Activated CD4-positive, alpha-beta memory T cell treated with anti-CD3 and anti-CD28 coated beads, Interleukin-2, amount 10 ng/mL, durations not matched to agents 7 days and 5 days (primary cell): ENCODE data around the gene MYH11. TPM values are rescaled to one million over a fixed set of nuclear protein-coding genes. Genes with fewer than 3 reads are reported as not detected.
"Not testable (repeated sequence)": the region's sequence is repeated elsewhere in the genome, so short reads cannot be mapped to it uniquely, and the experiment has no call there.

ENCODE experiments used
- CTCF ChIA-PET: fragments of 350-600 bp; sonication (Branson Sonifier 250); formaldehyde crosslinking; loops from one replicate; lab custom pipeline; 2021; ENCODE audit warnings: antibody characterized with exemption, inconsistent platforms; lab: Charles Lee
- POLR2A ChIA-PET: fragments of 350-600 bp; sonication (Branson Sonifier 250); formaldehyde crosslinking; loops from one replicate; lab custom pipeline; 2021; ENCODE audit warnings: antibody characterized with exemption; lab: Charles Lee
- DNase-seq: peaks from one replicate; pipeline ENCODE4 v3.0.0-alpha.2; 2020
- H3K27ac Mint-ChIP-seq: one replicate; pipeline ENCODE4 v1.8.0; 2021; ENCODE audit warnings: mild to moderate bottlenecking, mixed read lengths
- H3K27me3 Mint-ChIP-seq: one replicate; pipeline ENCODE4 v1.8.0; 2021; ENCODE audit warnings: mixed read lengths
- H3K36me3 Mint-ChIP-seq: one replicate; pipeline ENCODE4 v1.8.0; 2021; ENCODE audit warnings: low read depth, mixed read lengths
- H3K4me1 Mint-ChIP-seq: one replicate; pipeline ENCODE4 v1.8.0; 2021; ENCODE audit warnings: mixed read lengths
- H3K4me3 Mint-ChIP-seq: one replicate; pipeline ENCODE4 v1.8.0; 2021; ENCODE audit warnings: mild to moderate bottlenecking, mixed read lengths
- H3K9me3 Mint-ChIP-seq: one replicate; pipeline ENCODE4 v1.8.0; 2021; ENCODE audit warnings: mixed read lengths
- total RNA-seq, 2 experiments: library from RNA; stranded (reverse); gene quantifications; one replicate each; pipeline ENCODE4 v1.2.3, GENCODE V29; 2021

Gene MYH11
- total RNA-seq, 2 experiments from 2014 or later, result 0.08 to 0.10 TPM

DNA sequence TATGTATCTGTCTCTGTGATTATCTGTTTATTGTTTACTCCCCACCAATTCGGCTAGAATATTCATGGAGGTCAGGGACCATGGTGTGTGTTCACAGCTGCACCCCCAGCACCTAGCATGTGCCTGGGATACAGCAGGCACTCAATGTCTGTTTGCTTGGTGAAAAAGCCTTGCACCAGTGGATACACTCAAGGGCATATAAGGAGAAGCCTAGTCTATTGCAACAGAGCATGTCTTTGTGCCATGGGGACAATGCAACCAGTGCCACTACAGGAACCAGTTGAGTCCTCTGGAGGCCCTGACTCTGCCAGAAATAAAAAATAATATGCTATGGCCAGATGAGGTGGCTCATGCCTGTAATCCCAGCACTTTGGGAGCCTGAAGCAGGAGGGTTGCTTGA, 113.2 kb downstream of the MYH11 start:
- H3K36me3 Mint-ChIP-seq, result peaks cover 3% of the 10 kb centered on the region
- no peaks in the 10 kb centered on the region for H3K9me3 Mint-ChIP-seq
- ChIA-PET POLR2A (no interaction called here), CTCF (no interaction called here)
- H3K4me3 Mint-ChIP-seq, result no peak overlapping the region
- H3K27me3 Mint-ChIP-seq, result no peaks in the 10 kb centered on the region
- no peaks in the 10 kb centered on the region for H3K4me1 Mint-ChIP-seq
- H3K27ac Mint-ChIP-seq, result no peak overlapping the region
- DNase-seq, result no peak

DNA sequence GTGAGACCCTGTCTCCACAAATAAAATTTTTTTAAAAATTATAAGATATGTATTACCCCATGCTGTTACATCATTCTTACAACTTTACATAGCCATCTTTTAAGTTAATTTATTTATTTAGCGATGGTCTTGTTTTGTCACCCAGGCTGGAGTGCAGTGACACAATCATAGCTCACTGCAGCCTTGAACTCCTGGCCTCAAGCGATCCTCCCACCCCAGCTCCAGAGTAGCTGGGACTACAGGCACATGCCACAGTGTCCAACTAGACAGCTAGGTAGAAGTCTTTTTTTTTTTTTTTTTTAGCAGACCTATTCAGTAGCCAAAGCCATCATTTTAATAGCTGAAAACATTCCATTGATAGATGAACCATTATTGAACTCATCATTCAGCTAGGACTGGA, 114.1 kb downstream of the MYH11 start:
- DNase-seq, result no peak
- no peaks in the 10 kb centered on the region for H3K9me3 Mint-ChIP-seq
- no peak overlapping the region for H3K4me3 Mint-ChIP-seq
- ChIA-PET POLR2A (no interaction called here), CTCF (no interaction called here)
- H3K27ac Mint-ChIP-seq, result no peak overlapping the region
- H3K4me1 Mint-ChIP-seq, result no peaks in the 10 kb centered on the region
- no peaks in the 10 kb centered on the region for H3K27me3 Mint-ChIP-seq
- H3K36me3 Mint-ChIP-seq, result peaks cover 3% of the 10 kb centered on the region

DNA sequence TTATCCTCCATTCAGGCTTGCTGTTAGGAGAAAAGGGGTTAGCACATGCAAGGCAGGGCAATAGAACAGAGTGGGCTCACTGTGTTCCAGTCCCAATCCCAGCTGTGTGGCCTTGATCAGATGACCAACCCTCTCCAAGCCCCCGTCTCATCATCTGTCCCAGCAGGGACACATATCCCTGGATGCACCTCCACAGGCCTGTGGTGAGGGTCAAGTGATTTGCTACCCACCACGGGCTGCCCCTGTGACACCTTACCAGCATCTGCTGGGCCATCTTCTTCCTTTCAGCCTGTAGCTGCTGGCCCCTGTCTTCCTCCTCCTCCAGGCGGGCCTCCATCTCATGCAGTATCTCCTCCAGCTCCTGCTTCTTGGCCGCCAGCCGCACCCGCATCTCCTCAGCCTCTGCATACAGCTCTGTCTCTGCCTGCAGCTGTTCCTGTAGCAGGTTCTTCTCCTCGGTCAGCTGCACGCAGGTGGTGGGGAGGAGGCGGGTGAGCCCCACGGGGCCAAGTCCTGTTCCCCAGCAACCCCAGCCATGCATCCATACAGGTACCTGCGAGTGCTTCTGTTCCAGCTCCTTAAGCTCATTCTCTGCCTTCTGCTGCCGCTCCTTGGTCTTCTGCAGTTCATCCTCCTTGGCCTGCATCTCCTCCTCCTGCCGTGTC, 115.5 kb downstream of the MYH11 start:
- peaks cover 3% of the 10 kb centered on the region for H3K36me3 Mint-ChIP-seq
- H3K9me3 Mint-ChIP-seq, result no peaks in the 10 kb centered on the region
- no peak for DNase-seq
- H3K4me1 Mint-ChIP-seq, result peaks cover 2% of the 10 kb centered on the region
- no peak overlapping the region for H3K27ac Mint-ChIP-seq
- ChIA-PET POLR2A (no interaction called here), CTCF (no interaction called here)
- H3K4me3 Mint-ChIP-seq, result no peak overlapping the region
- H3K27me3 Mint-ChIP-seq, result no peaks in the 10 kb centered on the region

DNA sequence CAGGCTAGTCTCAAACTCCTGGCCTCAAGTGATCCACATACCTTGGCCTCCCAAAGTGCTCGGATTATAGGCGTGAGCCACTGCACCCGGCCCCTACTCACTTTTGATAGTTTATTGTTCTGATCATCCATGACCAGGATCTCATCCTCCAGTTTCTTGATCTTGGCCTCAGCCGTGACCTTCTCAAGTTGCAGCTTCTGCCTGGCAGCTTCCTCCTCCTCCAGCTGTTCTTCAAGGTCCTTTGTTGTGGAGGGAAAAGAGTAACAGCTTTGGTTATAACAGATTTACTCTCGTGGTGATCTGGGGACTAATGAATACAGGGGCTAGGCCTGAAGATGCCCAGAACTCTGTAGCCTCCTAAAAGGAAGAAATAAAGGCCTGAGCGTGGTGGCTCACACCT, 116.9 kb downstream of the MYH11 start:
- CTCF ChIA-PET, result no interaction called here
- H3K36me3 Mint-ChIP-seq, result peaks cover 3% of the 10 kb centered on the region
- POLR2A ChIA-PET, result no interaction called here

DNA sequence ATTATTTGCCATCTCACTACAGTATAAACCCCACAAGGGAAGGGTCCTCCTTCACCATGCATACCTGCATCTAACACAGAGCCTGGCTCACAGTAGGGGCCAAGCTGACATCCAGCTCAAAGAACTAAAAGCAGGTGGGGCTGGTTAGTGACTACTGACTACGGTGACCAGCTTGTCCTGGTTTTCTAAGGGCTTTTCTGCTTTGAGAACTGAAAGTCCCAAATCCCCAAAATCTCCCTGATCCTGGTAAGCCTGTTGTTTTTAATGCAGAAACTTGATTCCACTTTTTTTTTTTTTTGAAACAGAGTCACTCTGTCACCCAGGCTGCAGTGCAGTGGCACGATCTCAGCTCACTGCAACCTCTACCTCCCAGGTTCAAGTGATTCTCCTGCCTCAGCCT, 117.4 kb downstream of the MYH11 start:
- Mint-ChIP-seq H3K27ac (no peak overlapping the region), H3K27me3 (no peaks in the 10 kb centered on the region)

More for the DNA sequence above, 116.9 kb downstream of the MYH11 start:
- Mint-ChIP-seq H3K27ac (no peak overlapping the region), H3K27me3 (no peaks in the 10 kb centered on the region), H3K9me3 (no peaks in the 10 kb centered on the region), H3K4me3 (no peak overlapping the region), H3K4me1 (peaks cover 2% of the 10 kb centered on the region)
- no peak for DNase-seq

DNA sequence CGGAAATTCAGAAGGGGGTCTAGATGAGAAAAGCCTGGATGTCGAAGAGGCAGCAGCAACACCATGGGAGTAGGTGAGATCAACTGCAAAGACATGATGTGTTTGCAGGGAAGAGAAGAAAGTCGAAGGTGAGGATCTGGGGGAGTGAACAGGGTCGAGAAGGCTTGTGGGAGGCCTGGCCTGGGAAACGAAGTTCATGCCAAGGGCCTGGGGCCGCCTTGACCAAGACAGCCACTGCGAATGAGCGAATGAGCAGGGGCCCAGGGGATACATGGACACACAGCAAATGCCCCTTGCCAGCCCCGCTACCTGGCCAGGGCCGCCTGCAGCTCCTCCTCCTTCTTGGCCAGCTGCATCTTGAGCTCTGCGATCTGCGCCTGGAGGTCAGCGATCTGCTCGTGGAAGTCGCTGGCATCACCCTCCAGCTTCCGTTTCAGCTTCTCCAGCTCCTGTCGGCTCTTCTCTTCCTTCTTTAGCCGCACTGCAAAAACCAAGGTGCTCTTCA, 119.6 kb downstream of the MYH11 start:
- POLR2A ChIA-PET, result no interaction called here

More for the DNA sequence above, 117.4 kb downstream of the MYH11 start:
- Mint-ChIP-seq H3K4me1 (peaks cover 2% of the 10 kb centered on the region), H3K36me3 (peaks cover 3% of the 10 kb centered on the region), H3K4me3 (no peak overlapping the region), H3K9me3 (no peaks in the 10 kb centered on the region)
- ChIA-PET CTCF (no interaction called here), POLR2A (no interaction called here)
- no peak for DNase-seq

DNA sequence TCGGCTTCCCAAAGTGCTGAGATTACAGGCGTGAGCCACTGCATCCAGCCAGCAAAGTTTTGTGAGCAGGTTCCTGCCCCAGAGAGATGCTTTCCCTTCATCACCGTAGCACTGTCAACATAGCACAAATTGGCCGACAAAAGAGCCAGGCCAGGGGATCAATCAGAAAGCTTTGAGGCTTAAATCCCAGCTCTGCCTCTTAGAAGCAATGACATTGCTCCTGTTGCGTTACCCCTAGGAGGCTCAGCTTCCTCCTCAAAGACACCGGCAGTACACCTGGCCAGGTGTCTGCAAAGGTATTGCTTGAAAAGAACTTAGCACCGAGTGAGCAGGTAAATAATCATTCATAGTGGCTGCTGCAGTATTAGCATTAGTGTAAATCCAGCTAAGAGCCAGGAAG, 120.3 kb downstream of the MYH11 start:
- Mint-ChIP-seq H3K27ac (no peak overlapping the region), H3K4me1 (peaks cover 2% of the 10 kb centered on the region), H3K4me3 (no peak overlapping the region), H3K27me3 (no peaks in the 10 kb centered on the region), H3K36me3 (no peaks in the 10 kb centered on the region), H3K9me3 (no peaks in the 10 kb centered on the region)
- ChIA-PET CTCF (no interaction called here), POLR2A (no interaction called here)
- DNase-seq, result no peak

More for the DNA sequence above, 119.6 kb downstream of the MYH11 start:
- Mint-ChIP-seq H3K9me3 (no peaks in the 10 kb centered on the region), H3K4me1 (peaks cover 2% of the 10 kb centered on the region), H3K36me3 (peaks cover 3% of the 10 kb centered on the region), H3K27me3 (no peaks in the 10 kb centered on the region), H3K4me3 (no peak overlapping the region), H3K27ac (no peak overlapping the region)
- no peak for DNase-seq
- CTCF ChIA-PET, result no interaction called here

DNA sequence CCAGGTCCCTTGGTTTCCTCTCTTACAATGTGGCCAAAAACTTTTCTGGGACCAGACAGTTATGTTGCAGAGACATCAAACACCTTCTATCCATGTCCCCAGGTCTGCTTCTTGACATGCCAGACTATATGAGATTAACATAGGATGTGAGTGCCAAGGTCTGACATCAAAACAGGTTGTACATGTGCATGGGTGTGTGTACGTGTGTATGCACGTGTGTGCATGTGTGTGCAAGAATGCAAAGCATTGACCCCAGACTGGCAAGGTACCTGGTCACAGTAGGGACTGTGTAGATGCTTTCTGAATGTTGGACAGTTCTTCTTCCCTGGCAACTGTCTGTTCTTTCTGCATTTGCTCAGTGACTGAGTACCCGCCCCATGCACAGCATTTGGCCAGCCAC, 121.2 kb downstream of the MYH11 start:
- POLR2A ChIA-PET, result no interaction called here
- Mint-ChIP-seq H3K9me3 (no peaks in the 10 kb centered on the region), H3K36me3 (no peaks in the 10 kb centered on the region)

DNA sequence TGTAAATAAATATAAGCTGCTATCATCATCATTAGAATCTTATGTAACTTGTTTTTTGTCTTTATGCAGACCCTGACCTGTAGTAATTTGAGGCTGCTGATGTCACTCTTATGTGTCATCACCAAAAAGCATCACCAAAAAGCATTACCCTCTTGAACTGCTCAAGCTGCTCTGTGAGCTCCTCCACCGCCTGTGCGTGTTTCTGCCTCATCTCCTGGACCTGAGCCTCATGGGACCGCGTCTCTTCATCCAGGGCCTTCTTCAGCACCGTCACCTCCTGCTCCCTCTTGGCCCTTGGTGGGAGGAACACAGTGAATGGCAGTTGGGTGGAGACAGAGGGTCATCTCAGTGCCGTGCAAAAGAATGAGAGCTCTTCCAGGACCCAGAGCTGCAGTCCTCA, 124.4 kb downstream of the MYH11 start:
- POLR2A ChIA-PET, result interaction anchor here (1.3 kb wide), 1 partner anchor 12 kb away, joined by 3 read pairs; no protein-coding TSS in a partner anchor
- Mint-ChIP-seq H3K9me3 (no peaks in the 10 kb centered on the region), H3K36me3 (peaks cover 3% of the 10 kb centered on the region), H3K4me3 (no peak overlapping the region), H3K27me3 (no peaks in the 10 kb centered on the region), H3K4me1 (peaks cover 2% of the 10 kb centered on the region), H3K27ac (no peak overlapping the region)
- no peak for DNase-seq
- CTCF ChIA-PET, result no interaction called here

More for the DNA sequence above, 121.2 kb downstream of the MYH11 start:
- H3K27ac Mint-ChIP-seq, result no peak overlapping the region
- H3K27me3 Mint-ChIP-seq, result no peaks in the 10 kb centered on the region
- no peak for DNase-seq
- H3K4me1 Mint-ChIP-seq, result peaks cover 2% of the 10 kb centered on the region
- CTCF ChIA-PET, result no interaction called here
- no peak overlapping the region for H3K4me3 Mint-ChIP-seq

DNA sequence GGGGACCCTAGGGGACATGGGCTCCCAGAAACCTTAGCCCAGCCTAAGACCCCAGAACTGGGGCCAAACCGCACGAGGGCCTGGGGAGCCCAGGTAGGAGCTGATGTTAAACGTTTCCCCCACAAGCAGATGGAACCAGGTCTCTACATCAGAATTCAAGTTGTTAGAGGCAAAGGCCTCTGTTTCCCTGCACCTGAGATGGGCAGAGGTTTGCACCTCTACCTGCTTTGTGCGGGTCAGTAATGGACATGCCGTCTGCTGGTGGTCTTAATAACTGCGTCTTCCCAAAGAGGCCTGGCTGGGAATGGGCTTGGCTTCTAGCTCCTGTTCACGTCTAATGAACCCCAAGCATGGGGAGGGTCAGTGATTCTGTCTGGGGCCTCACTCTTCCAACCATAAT, 127.7 kb downstream of the MYH11 start:
- no peak overlapping the region for H3K27ac Mint-ChIP-seq
- POLR2A ChIA-PET, result no interaction called here
- H3K4me3 Mint-ChIP-seq, result no peak overlapping the region
- H3K27me3 Mint-ChIP-seq, result no peaks in the 10 kb centered on the region
- no peaks in the 10 kb centered on the region for H3K9me3 Mint-ChIP-seq
- CTCF ChIA-PET, result no interaction called here
- no peak for DNase-seq
- H3K4me1 Mint-ChIP-seq, result no peaks in the 10 kb centered on the region
- peaks cover 23% of the 10 kb centered on the region for H3K36me3 Mint-ChIP-seq

DNA sequence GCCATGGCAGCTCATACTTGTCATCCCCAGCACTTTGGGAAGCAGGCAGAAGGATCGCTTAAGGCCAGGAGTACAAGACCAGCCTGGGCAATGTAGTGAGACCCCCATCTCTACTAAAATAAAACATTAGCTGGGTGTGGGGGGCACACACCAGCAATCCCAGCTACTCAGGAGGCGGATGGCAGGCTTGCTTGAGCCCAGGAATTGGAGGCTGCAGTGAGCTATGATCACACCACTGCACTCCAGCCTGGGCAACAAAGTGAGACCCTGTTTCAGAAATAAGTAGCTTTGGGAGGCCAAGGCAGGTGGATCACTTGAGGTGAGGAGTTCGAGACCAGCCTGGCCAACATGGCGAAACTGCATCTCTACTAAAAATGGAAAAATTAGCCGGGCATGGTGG, 129.1 kb downstream of the MYH11 start:
- POLR2A ChIA-PET, result not testable (repeated sequence)
- CTCF ChIA-PET, result interaction anchor here (0.6 kb wide), 1 partner anchor 1135 kb away, joined by 5 read pairs; no protein-coding TSS in a partner anchor
- peaks cover 29% of the 10 kb centered on the region for H3K36me3 Mint-ChIP-seq

DNA sequence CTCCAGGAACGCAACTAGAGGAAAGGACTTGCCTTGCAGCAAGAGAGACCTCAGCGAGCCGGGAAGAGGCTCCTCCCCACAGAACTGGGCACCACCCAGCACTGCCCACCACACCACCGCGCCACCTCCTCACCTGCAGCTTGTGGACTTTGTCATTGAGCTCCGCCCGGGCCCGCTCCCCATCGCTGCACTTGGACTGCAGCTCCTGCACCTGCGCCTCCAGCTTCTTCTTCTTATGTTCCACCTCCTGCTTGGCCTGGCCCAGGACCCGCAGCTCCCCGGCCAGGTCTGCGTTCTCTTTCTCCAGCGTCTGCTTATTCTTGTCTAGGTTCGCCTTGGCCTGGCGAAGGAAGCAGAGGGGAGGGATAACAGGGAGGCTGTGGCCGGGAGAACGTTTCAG, 130.1 kb downstream of the MYH11 start:
- no peaks in the 10 kb centered on the region for H3K4me1 Mint-ChIP-seq
- POLR2A ChIA-PET, result no interaction called here

More for the DNA sequence above, 129.1 kb downstream of the MYH11 start:
- H3K9me3 Mint-ChIP-seq, H3K4me3 Mint-ChIP-seq, H3K4me1 Mint-ChIP-seq, DNase-seq, H3K27me3 Mint-ChIP-seq, H3K27ac Mint-ChIP-seq: not testable (repeated sequence)

DNA sequence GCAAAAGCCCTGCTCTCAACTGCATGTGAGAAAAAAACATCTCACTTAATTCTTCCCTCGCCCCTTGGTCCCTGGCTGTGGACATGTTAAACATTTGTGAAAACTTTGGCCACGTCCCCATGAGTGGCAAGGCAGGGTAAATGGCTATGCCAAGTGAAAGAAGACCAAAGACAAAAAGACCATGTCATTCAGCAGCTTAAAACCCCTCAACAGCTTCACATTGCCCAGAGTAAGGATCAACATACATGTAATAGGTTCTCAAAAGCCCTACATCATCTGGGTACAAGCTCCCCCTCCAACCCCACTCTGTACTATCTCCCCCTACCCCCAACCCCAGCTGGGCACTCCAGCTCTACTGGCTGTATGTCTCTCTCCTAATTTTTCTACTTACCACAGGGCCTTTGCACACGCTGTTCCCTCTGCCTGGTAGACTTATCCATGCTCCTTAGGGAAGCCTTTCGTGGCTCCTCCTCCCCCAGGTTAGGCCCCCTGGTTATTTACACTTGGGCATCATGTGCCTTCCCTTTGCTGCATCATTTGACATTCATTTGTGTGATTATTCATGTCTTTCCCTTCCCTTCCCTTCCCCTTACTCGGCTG, 131.1 kb downstream of the MYH11 start:
- DNase-seq, result no peak
- Mint-ChIP-seq H3K9me3 (no peaks in the 10 kb centered on the region), H3K4me3 (no peak overlapping the region), H3K27me3 (no peaks in the 10 kb centered on the region), H3K36me3 (peaks cover 38% of the 10 kb centered on the region), H3K27ac (no peak overlapping the region), H3K4me1 (no peaks in the 10 kb centered on the region)
- ChIA-PET POLR2A (no interaction called here), CTCF (interaction anchor here (0.6 kb wide), 1 partner anchor 33 kb away, joined by 3 read pairs; no protein-coding TSS in a partner anchor)

More for the DNA sequence above, 130.1 kb downstream of the MYH11 start:
- peaks cover 32% of the 10 kb centered on the region for H3K36me3 Mint-ChIP-seq
- no peaks in the 10 kb centered on the region for H3K27me3 Mint-ChIP-seq
- CTCF ChIA-PET, result no interaction called here
- no peaks in the 10 kb centered on the region for H3K9me3 Mint-ChIP-seq
- no peak overlapping the region for H3K4me3 Mint-ChIP-seq
- no peak for DNase-seq
- H3K27ac Mint-ChIP-seq, result no peak overlapping the region
